ENCODE measurements around the gene PTPN9. TPM values are rescaled to one million over a fixed set of nuclear protein-coding genes. Genes with fewer than 3 reads are reported as not detected.
"Not testable (repeated sequence)": the region's sequence is repeated elsewhere in the genome, so short reads cannot be mapped to it uniquely, and the experiment has no call there.

Gene PTPN9
- polyA plus RNA-seq, 1 donor (not counting 4 experiments of a cell fraction or from before 2014, with no cell fraction given), result 34.7 TPM

- H3K9me1 ChIP-seq (ENCODE audit: control insufficient read depth, extremely low read depth, insufficient read depth, low read length), result no peaks in the 10 kb centered on the region
- H3K9me3 ChIP-seq (ENCODE audit: control insufficient read depth, low read depth, low read length), result no peaks in the 10 kb centered on the region
- no peaks in the 10 kb centered on the region for H3K79me2 ChIP-seq (ENCODE audit: control insufficient read depth, insufficient read depth, low read length)
- no peak for FAIRE-seq
- no peak overlapping the region for H3K27ac ChIP-seq (ENCODE audit: control insufficient read depth, insufficient read depth, low read length)
- H3K36me3 ChIP-seq (ENCODE audit: control insufficient read depth in 2 of 2, extremely low read depth in 1 of 2, insufficient read depth in 2 of 2, low read length in 2 of 2), result peaks cover 8 to 11% of the 10 kb centered on the region in 2 experiments
- H2AFZ ChIP-seq (ENCODE audit: control insufficient read depth, low read length), result no peak overlapping the region
- H3K9ac ChIP-seq (ENCODE audit: control insufficient read depth, extremely low read depth, insufficient read depth, low read length), result no peak overlapping the region
- H3K4me1 ChIP-seq (ENCODE audit: control insufficient read depth, extremely low read depth, insufficient read depth, low read length), result no peaks in the 10 kb centered on the region
- dilution Hi-C loops (cut with MboI; ENCODE audit: extremely low pct_ligation_motif_present, low sequenced_read_pairs), result no loop called here
- H3K27me3 ChIP-seq (ENCODE audit: control insufficient read depth, extremely low read depth, insufficient read depth, low read length), result no peaks in the 10 kb centered on the region
- no peak for TF ChIP-seq EZH2 (IDR thresholded peaks at IDR 0.05; ENCODE audit: low read length)
- TF ChIP-seq, protein P1, sequence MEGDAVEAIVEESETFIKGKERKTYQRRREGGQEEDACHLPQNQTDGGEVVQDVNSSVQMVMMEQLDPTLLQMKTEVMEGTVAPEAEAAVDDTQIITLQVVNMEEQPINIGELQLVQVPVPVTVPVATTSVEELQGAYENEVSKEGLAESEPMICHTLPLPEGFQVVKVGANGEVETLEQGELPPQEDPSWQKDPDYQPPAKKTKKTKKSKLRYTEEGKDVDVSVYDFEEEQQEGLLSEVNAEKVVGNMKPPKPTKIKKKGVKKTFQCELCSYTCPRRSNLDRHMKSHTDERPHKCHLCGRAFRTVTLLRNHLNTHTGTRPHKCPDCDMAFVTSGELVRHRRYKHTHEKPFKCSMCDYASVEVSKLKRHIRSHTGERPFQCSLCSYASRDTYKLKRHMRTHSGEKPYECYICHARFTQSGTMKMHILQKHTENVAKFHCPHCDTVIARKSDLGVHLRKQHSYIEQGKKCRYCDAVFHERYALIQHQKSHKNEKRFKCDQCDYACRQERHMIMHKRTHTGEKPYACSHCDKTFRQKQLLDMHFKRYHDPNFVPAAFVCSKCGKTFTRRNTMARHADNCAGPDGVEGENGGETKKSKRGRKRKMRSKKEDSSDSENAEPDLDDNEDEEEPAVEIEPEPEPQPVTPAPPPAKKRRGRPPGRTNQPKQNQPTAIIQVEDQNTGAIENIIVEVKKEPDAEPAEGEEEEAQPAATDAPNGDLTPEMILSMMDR (optimal IDR thresholded peaks at IDR 0.05 in 1 of 3, IDR thresholded peaks at IDR 0.05 in 1 of 3, conservative IDR thresholded peaks at IDR 0.05 in 1 of 3; ENCODE audit: extremely low read depth in 1 of 3, insufficient read depth in 2 of 3, low read length in 3 of 3), result no peak
- no peaks in the 10 kb centered on the region for H4K20me1 ChIP-seq (ENCODE audit: control insufficient read depth, extremely low read depth, insufficient read depth, low read length)
- H3K4me3 ChIP-seq (ENCODE audit: control insufficient read depth in 2 of 3, extremely low read depth in 1 of 3, insufficient read depth in 2 of 3, low read depth in 1 of 3, low read length in 3 of 3), result no peak overlapping the region
- no peak for DNase-seq (ENCODE audit: low read depth, low spot score)
- no peak overlapping the region for H3K4me2 ChIP-seq (ENCODE audit: control insufficient read depth, extremely low read depth, insufficient read depth, low read depth, low read length)
Observed at GRCh38 chr15:75483106-75483505, 96.0 kb downstream of the PTPN9 start.

DNA sequence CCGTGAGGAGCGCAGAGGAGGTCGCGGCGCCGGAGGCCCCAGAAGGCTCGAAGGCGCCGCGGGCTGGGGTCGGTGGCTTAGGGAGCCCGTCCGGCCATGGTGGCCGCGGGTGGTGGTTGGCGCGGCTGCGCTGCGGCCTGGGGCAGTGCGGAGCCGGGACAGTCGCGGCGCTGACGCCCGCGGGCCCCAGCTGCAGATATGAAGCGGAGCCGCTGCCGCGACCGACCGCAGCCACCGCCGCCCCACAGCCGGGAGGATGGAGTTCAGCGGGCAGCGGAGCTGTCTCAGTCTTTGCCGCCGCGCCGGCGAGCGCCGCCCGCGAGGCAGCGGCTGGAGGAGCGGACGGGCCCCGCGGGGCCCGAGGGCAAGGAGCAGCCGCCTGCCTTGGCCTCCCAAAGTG lies 98.7 kb downstream of the PTPN9 start:
- H3K4me2 ChIP-seq (ENCODE audit: control insufficient read depth, extremely low read depth, insufficient read depth, low read depth, low read length); H3K79me2 ChIP-seq (ENCODE audit: control insufficient read depth, insufficient read depth, low read length); H3K4me3 ChIP-seq (ENCODE audit: control insufficient read depth in 2 of 3, extremely low read depth in 1 of 3, insufficient read depth in 2 of 3, low read depth in 1 of 3, low read length in 3 of 3); H3K9me1 ChIP-seq (ENCODE audit: control insufficient read depth, extremely low read depth, insufficient read depth, low read length); H3K27ac ChIP-seq (ENCODE audit: control insufficient read depth, insufficient read depth, low read length); dilution Hi-C loops (cut with MboI; ENCODE audit: extremely low pct_ligation_motif_present, low sequenced_read_pairs); DNase-seq (ENCODE audit: low read depth, low spot score); H3K4me1 ChIP-seq (ENCODE audit: control insufficient read depth, extremely low read depth, insufficient read depth, low read length); H3K9me3 ChIP-seq (ENCODE audit: control insufficient read depth, low read depth, low read length); FAIRE-seq; H3K9ac ChIP-seq (ENCODE audit: control insufficient read depth, extremely low read depth, insufficient read depth, low read length); H3K27me3 ChIP-seq (ENCODE audit: control insufficient read depth, extremely low read depth, insufficient read depth, low read length); H4K20me1 ChIP-seq (ENCODE audit: control insufficient read depth, extremely low read depth, insufficient read depth, low read length); H2AFZ ChIP-seq (ENCODE audit: control insufficient read depth, low read length): not testable (repeated sequence)
- H3K36me3 ChIP-seq (ENCODE audit: control insufficient read depth in 2 of 2, extremely low read depth in 1 of 2, insufficient read depth in 2 of 2, low read length in 2 of 2), result peaks cover 6 to 11% of the 10 kb centered on the region in 2 experiments

DNA sequence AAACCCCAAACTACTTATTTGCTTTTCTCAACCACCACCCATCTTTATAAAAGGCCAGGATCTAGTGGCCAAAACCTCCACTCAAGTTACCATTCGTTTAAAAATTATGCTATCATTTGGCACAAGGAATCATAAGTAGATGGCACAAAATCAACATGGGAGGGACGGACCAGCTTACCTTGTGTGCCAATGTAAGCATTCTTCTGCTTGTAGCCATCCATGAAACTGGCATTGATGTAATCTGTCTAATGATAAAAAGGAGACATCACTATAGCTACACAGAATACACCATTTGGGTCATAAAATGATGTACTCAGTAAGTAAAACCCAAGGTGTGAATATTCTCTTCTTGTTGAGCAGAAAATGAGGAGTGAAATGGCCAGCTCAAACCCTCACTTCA lies 99.4 kb downstream of the PTPN9 start:
- Histone ChIP-seq H3K27ac (ENCODE audit: control insufficient read depth, insufficient read depth, low read length) (no peak overlapping the region), H3K9ac (ENCODE audit: control insufficient read depth, extremely low read depth, insufficient read depth, low read length) (no peak overlapping the region), H3K27me3 (ENCODE audit: control insufficient read depth, extremely low read depth, insufficient read depth, low read length) (no peaks in the 10 kb centered on the region), H3K4me2 (ENCODE audit: control insufficient read depth, extremely low read depth, insufficient read depth, low read depth, low read length) (no peak overlapping the region), H2AFZ (ENCODE audit: control insufficient read depth, low read length) (no peak overlapping the region), H3K36me3 (ENCODE audit: control insufficient read depth in 2 of 2, extremely low read depth in 1 of 2, insufficient read depth in 2 of 2, low read length in 2 of 2) (peaks cover 8% of the 10 kb centered on the region in 2 experiments), H3K4me1 (ENCODE audit: control insufficient read depth, extremely low read depth, insufficient read depth, low read length) (no peaks in the 10 kb centered on the region), H3K4me3 (ENCODE audit: control insufficient read depth in 2 of 3, extremely low read depth in 1 of 3, insufficient read depth in 2 of 3, low read depth in 1 of 3, low read length in 3 of 3) (no peak overlapping the region), H3K79me2 (ENCODE audit: control insufficient read depth, insufficient read depth, low read length) (no peaks in the 10 kb centered on the region), H3K9me1 (ENCODE audit: control insufficient read depth, extremely low read depth, insufficient read depth, low read length) (no peaks in the 10 kb centered on the region), H4K20me1 (ENCODE audit: control insufficient read depth, extremely low read depth, insufficient read depth, low read length) (no peaks in the 10 kb centered on the region), H3K9me3 (ENCODE audit: control insufficient read depth, low read depth, low read length) (no peaks in the 10 kb centered on the region)
- dilution Hi-C loops (cut with MboI; ENCODE audit: extremely low pct_ligation_motif_present, low sequenced_read_pairs), result no loop called here
- DNase-seq (ENCODE audit: low read depth, low spot score) (no peak), FAIRE-seq (no peak)
- TF ChIP-seq EZH2 (IDR thresholded peaks at IDR 0.05; ENCODE audit: low read length), result no peak
- TF ChIP-seq, protein P1 (optimal IDR thresholded peaks at IDR 0.05 in 1 of 3, IDR thresholded peaks at IDR 0.05 in 1 of 3, conservative IDR thresholded peaks at IDR 0.05 in 1 of 3; ENCODE audit: extremely low read depth in 1 of 3, insufficient read depth in 2 of 3, low read length in 3 of 3), result no peak

- dilution Hi-C loops (cut with MboI; ENCODE audit: extremely low pct_ligation_motif_present, low sequenced_read_pairs); DNase-seq (ENCODE audit: low read depth, low spot score): not testable (repeated sequence)
- peaks cover 8 to 15% of the 10 kb centered on the region in 2 experiments for H3K36me3 ChIP-seq (ENCODE audit: control insufficient read depth in 2 of 2, extremely low read depth in 1 of 2, insufficient read depth in 2 of 2, low read length in 2 of 2)
Observed at GRCh38 chr15:75477094-75477493, 102.0 kb downstream of the PTPN9 start.

More at GRCh38 chr15:75477094-75477493, 102.0 kb downstream of the PTPN9 start:
- H3K27ac ChIP-seq (ENCODE audit: control insufficient read depth, insufficient read depth, low read length); FAIRE-seq; H3K27me3 ChIP-seq (ENCODE audit: control insufficient read depth, extremely low read depth, insufficient read depth, low read length); H3K4me3 ChIP-seq (ENCODE audit: control insufficient read depth in 2 of 3, extremely low read depth in 1 of 3, insufficient read depth in 2 of 3, low read depth in 1 of 3, low read length in 3 of 3); H3K4me2 ChIP-seq (ENCODE audit: control insufficient read depth, extremely low read depth, insufficient read depth, low read depth, low read length); H3K9me1 ChIP-seq (ENCODE audit: control insufficient read depth, extremely low read depth, insufficient read depth, low read length); H3K4me1 ChIP-seq (ENCODE audit: control insufficient read depth, extremely low read depth, insufficient read depth, low read length); H3K9me3 ChIP-seq (ENCODE audit: control insufficient read depth, low read depth, low read length); H3K9ac ChIP-seq (ENCODE audit: control insufficient read depth, extremely low read depth, insufficient read depth, low read length); H2AFZ ChIP-seq (ENCODE audit: control insufficient read depth, low read length); H4K20me1 ChIP-seq (ENCODE audit: control insufficient read depth, extremely low read depth, insufficient read depth, low read length); H3K79me2 ChIP-seq (ENCODE audit: control insufficient read depth, insufficient read depth, low read length): not testable (repeated sequence)

Data from keratinocyte (primary cell).